Lung (tissue), 13 donors: ENCODE data around the gene DIPK1A. TPM values are rescaled to one million over a fixed set of nuclear protein-coding genes. Genes with fewer than 3 reads are reported as not detected.
A peak's percentile ranks its signal among the peaks of the same experiment; 100 is the strongest.

Source experiments
- ATAC-seq: fragments of 200-7000 bp; cut with Tn5 transposase; one replicate; pipeline ENCODE4 v1.9.1; 2020; ENCODE audit warnings: moderate number of reproducible peaks; ENCODE audit not compliant: insufficient read depth, low FRiP score
- DNase-seq, 3 donors: peaks; one replicate each; pipeline ENCODE4 v3.0.0-alpha.2; 2013 to 2017
- H3K27ac ChIP-seq, 2 donors: one replicate each; pipeline ENCODE4 v1.5.1; 2013; ENCODE audit warnings: mild to moderate bottlenecking in 2 of 2, moderate library complexity in 2 of 2, control low read depth in 1 of 2, inconsistent platforms in 1 of 2, low read depth in 1 of 2, low read length in 1 of 2
- H3K27me3 ChIP-seq, 3 donors: one replicate each; pipeline ENCODE4 v1.5.1; 2013; ENCODE audit warnings: low read length in 2 of 3; ENCODE audit not compliant: control insufficient read depth in 3 of 3, insufficient read depth in 3 of 3
- H3K36me3 ChIP-seq, 4 donors: one replicate each; pipeline ENCODE4 v1.5.1; 2013; ENCODE audit warnings: low read length in 4 of 4, mild to moderate bottlenecking in 1 of 4, moderate library complexity in 1 of 4; ENCODE audit not compliant: control insufficient read depth in 4 of 4, insufficient read depth in 4 of 4
- H3K4me1 ChIP-seq, 5 donors: one replicate each; pipeline ENCODE4 v1.5.1; 2013; ENCODE audit warnings: low read length in 5 of 5, mild to moderate bottlenecking in 2 of 5, moderate library complexity in 1 of 5; ENCODE audit not compliant: control insufficient read depth in 5 of 5, insufficient read depth in 5 of 5
- H3K4me3 ChIP-seq: one replicate; pipeline ENCODE4 v1.5.1; 2013; ENCODE audit warnings: mild to moderate bottlenecking, control low read depth, moderate library complexity
- H3K9ac ChIP-seq, 2 donors: one replicate each; pipeline ENCODE4 v1.5.1; 2013; ENCODE audit warnings: low read length in 2 of 2, control low read depth in 1 of 2; ENCODE audit not compliant: insufficient read depth in 1 of 2
- H3K9me3 ChIP-seq, 4 donors: one replicate each; pipeline ENCODE4 v1.5.1; 2013; ENCODE audit warnings: low read length in 3 of 4, mild to moderate bottlenecking in 1 of 4, moderate library complexity in 1 of 4; ENCODE audit not compliant: control insufficient read depth in 4 of 4, insufficient read depth in 3 of 4
- CTCF ChIP-seq: IDR thresholded peaks from 2 replicates; pipeline ENCODE4 v1.5.1; 2012; ENCODE audit warnings: mild to moderate bottlenecking; ENCODE audit errors: control extremely low read depth, extremely low read depth
- WGBS, 2 donors: extraction: QIAGEN DNeasy Blood & Tissue Kit; methylation state at CpG; one replicate each; pipeline ENCODE4 v1.1.7; 2013; 5-methylcytosine and 5-hydroxymethylcytosine counted together
- polyA plus RNA-seq, 2 donors: library from polyadenylated mRNA; stranded (reverse); fragments of 200-250 nt; gene quantifications; one replicate each; pipeline ENCODE4 v1.2.1, GENCODE V29; 2013
- small RNA-seq: library from RNA; depleted of rRNA; stranded (forward); fragments of <200 nt; gene quantifications from one replicate; pipeline ENCODE3, GENCODE V24; 2014; ENCODE audit warnings: low replicate concordance
- total RNA-seq, 2 donors: library from RNA; depleted of rRNA in 1 of 2; stranded (reverse); fragments of >200 nt in 1 of 2; gene quantifications; one replicate each; pipeline ENCODE4 v1.2.1, GENCODE V29; 2014 to 2021
- donor health status: control.
- donor health status: control.
- donor health status: Bipolar disorder and iron deficiency.
- donor health status: healthy.
- donor health status: DM: yes; HTN: yes; CAD: no.

Gene DIPK1A
- total and polyA plus RNA-seq, 4 donors, result 2.3 to 8.0 (median 4.1) TPM

GRCh38 chr1:92795166-92795565 is 166.1 kb downstream of the DIPK1A start:
- DNase-seq (no peak), ATAC-seq (no peak)
- Histone ChIP-seq H3K27ac (no peak overlapping the region), H3K4me1 (no peaks in the 10 kb centered on the region), H3K27me3 (peaks cover 0 to 8% (median 0%) of the 10 kb centered on the region in 3 donors), H3K9ac (no peak overlapping the region), H3K36me3 (no peaks in the 10 kb centered on the region), H3K4me3 (no peak overlapping the region), H3K9me3 (peaks cover 0 to 4% (median 0%) of the 10 kb centered on the region in 4 donors)
- TF ChIP-seq CTCF, result no peak
- WGBS, 2 donors, result 83 to 91% methylated on average over 4 of the region's 4 CpGs

GRCh38 chr1:92792340-92792782 is 168.9 kb downstream of the DIPK1A start:
- no peak overlapping the region for H3K9ac ChIP-seq
- H3K9me3 ChIP-seq, result peaks cover 0 to 4% (median 0%) of the 10 kb centered on the region in 4 donors
- DNase-seq (no peak), ATAC-seq (no peak)
- no peaks in the 10 kb centered on the region for H3K4me1 ChIP-seq
- no peak for TF ChIP-seq CTCF
- peaks cover 0 to 8% (median 0%) of the 10 kb centered on the region in 3 donors for H3K27me3 ChIP-seq
- no peak overlapping the region for H3K4me3 ChIP-seq
- WGBS, 2 donors, result 51 to 56% methylated on average over 3 of the region's 3 CpGs
- H3K27ac ChIP-seq, result peak overlapping the region in 1 of 2 donors; percentile 41
- H3K36me3 ChIP-seq, result no peaks in the 10 kb centered on the region

Small RNA genes lying within 50 kb of the gene (small RNA-seq; reads per million reads assigned to genes)
- gene RF00432, result not detected
- gene RN7SL692P, result not detected
- gene RNU6-210P, result not detected
- gene RNU6-970P, result not detected
- 11.5 reads per million, percentile 96 among the genes with 10 or more reads in this experiment for gene SNORA66
- gene SNORD21, result not detected

Other genes with a start within 250 kb of the DIPK1A start
- 10 to 100 TPM; 44.3 to 88.8 TPM for gene EVI5, start 176.4 kb downstream of the DIPK1A start, total RNA-seq
- gene EVI5, start 176.4 kb downstream of the DIPK1A start, polyA plus RNA-seq, result 1 to 10 TPM; 4.9 to 5.8 TPM
- gene RPL5, start 129.4 kb downstream of the DIPK1A start, total RNA-seq, result 1,000 to 10,000 TPM in 1 of 2 donors, 100 to 1,000 TPM in 1; 669 to 1,661 TPM
- gene RPL5, start 129.4 kb downstream of the DIPK1A start, polyA plus RNA-seq, result 1,000 to 10,000 TPM; 1,047 to 2,312 TPM
- gene MTF2, start 117.8 kb upstream of the DIPK1A start, total RNA-seq, result 10 to 100 TPM; 21.4 to 78.7 TPM
- 10 to 100 TPM in 1 of 2 donors, 1 to 10 TPM in 1; 8.8 to 13.1 TPM for gene MTF2, start 117.8 kb upstream of the DIPK1A start, polyA plus RNA-seq
- gene TMED5, start 219.0 kb upstream of the DIPK1A start, total RNA-seq, result 100 to 1,000 TPM in 1 of 2 donors, 10 to 100 TPM in 1; 62.7 to 132 TPM
- gene TMED5, start 219.0 kb upstream of the DIPK1A start, polyA plus RNA-seq, result 10 to 100 TPM; 15.1 to 50.2 TPM
- 10 to 100 TPM in 1 of 2 donors, 1 to 10 TPM in 1; 4.2 to 10.8 TPM for gene CCDC18, start 219.3 kb upstream of the DIPK1A start, total RNA-seq
- gene CCDC18, start 219.3 kb upstream of the DIPK1A start, polyA plus RNA-seq, result 1 to 10 TPM; 2.0 to 5.6 TPM